Inflammatory macrophage treated with lipopolysaccharide for 4 hours (primary cell): ENCODE measurements around the gene CD300LF.

ENCODE experiments used
- DNase-seq: peaks from one replicate; pipeline ENCODE4 v3.0.0-alpha.2; 2020

CD300LF gene

DNA sequence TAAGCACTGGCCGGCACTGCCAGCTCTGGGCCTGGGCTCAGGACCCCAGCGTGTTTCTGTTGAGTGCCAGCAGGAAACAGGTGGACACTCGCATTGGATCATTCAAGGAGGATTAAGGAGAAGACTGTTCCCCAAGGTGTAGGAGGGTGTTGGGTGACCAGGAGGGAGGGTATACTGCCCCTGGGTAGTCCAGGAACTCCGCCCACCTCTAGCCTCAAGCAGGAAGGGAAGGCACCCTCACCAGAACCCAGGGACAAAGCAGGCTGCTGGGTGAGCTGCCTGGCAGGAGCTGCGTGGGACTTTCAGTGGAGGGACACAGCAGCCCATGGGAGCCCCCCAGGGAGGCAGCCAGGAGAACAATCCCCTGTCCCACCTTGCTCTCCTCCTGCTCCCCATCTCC lies 16.6 kb upstream of the CD300LF start:
- DNase-seq: no peak

DNA sequence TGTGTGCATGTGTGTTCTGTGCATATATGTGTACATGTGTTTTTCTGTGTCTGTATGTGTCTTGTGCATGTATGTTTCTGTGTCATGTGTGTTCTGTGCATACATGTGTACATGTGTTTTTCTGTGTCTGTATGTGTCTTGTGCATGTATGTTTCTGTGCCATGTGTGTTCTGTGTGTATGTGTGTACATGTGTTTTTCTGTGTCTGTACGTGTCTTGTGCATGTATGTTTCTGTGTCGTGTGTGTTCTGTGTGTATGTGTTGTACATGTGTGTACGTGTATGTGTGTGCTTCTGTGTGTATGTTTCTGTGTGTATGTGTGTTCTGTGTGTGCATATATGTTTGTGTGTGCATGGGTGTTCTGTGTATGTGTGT lies 16.0 kb upstream of the CD300LF start:
- no peak for DNase-seq

DNA sequence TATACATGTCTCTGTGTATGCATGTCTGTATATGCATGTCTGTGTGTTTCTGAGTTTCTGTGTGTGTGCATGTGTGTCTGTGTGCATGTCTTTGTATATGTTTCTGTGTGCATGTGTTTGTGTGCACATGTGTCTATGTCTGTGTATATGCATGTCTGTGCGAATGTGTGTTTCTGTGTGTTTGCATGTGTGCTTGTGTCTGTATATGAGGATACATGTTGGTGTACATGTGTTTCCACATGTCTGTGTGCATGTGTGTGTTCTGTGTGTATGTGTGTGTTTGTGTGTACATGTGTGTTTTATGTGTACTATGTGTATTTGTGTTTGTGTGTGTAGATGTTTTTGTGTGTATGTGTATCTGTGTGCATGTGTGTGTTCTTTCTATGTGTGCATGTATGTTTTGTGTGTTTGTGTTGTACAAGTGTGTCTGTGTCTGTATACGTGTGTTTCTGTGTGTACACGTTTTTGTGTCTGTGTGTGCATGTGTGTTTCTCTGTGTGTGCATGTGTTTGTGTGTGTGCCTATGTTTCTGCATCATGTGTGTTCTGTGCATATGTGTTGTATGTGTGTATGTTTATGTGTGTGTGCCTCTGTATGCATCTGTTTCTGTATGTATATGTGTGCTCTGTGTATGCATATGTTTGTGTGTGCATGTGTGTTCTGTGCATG lies 15.4 kb upstream of the CD300LF start:
- no peak for DNase-seq

DNA sequence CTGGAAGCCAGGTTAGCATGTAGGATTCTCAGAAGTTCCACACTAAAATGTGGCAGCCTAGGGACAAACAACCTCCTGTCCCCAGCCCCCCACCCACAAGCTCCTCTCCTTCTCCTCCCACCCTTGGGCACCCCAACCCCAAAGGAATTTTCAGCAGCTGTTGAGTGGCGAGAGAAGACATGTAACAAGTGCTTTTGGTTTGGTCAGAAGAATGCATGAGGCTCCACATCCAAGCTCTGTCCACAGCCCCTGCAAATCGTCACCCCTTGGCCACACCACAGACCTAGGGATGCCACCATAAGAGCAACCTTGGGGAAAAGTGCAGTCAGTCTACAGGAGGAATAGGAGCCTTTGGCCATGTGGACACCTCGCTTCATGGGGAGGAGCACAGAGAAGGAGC lies 12.4 kb upstream of the CD300LF start:
- DNase-seq: no peak

DNA sequence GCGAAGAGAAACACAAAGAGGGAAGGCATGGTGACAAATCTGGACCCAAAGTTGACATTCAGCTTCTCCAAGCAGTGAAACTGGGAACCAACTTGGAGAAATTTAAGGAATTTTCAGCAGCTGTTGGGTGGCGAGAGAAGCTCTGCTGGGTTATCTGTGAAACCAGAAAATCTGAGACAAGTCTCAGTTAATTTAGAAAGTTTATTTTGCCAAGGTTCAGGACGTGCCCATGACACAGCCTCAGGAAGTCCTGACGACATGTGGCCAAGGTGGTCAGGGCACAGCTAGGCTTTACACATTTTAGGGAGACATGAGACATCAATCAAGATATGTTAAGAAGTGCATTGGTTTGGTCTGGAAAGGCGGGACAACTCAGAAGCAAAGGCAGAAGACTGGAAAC lies 11.2 kb upstream of the CD300LF start:
- DNase-seq: no peak

DNA sequence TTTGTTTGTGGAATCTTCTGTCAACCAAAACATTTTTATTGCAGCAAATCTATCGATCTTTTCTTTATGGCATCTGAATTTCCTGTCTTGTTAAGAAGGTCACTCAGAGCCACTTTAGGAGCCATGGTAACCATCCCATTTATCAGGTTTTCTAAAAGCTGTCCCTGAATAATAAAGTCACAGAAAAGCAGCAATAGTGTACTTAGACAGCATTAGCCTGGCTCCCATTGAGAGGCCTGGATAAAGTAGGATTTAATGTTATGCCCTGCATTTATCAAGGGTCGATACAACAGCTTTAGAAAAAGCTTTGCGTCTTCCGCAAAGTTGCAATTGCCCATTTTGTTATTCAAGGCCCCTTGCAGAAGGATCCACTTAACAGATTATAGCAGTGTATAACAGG lies 10.1 kb upstream of the CD300LF start:
- DNase-seq: no peak

DNA sequence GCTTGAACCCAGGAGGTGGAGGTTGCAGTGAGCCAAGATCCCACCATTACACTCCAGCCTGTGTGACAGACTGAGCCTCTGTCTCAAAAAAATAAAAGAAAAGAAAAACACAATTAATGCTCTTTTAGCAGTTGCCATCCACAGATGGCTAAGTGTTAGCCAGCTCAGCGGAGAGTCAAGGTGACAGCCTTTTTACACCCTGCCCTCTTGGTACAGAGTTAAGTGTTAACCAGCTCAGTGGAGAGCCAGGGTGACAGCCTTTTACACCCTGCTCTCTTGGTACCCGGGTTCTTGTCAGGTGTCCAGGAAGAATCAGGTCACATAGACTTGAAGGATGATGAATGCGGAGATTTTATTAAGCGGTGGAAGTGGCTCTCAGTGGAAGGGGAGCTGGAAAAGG lies 7.8 kb upstream of the CD300LF start:
- no peak for DNase-seq

DNA sequence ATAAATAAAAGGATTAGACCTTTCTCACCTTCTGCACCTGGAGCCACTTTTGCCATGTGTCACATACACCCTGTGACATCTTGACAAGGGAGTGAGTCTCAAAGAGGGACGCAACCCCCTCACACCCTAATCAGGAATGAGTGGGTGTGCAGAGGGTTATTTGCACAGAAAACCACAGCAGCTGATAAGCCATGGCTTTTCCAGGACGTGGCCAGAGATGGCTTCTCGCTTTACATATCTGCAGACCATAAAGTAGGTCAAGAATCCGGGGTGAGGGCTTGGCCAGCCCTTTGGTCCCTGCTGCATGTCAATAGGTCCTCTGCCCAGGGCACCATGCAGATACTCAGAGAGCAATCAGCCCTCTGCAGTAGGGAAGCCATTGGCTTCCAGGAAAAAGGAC lies 2.4 kb upstream of the CD300LF start:
- no peak for DNase-seq

DNA sequence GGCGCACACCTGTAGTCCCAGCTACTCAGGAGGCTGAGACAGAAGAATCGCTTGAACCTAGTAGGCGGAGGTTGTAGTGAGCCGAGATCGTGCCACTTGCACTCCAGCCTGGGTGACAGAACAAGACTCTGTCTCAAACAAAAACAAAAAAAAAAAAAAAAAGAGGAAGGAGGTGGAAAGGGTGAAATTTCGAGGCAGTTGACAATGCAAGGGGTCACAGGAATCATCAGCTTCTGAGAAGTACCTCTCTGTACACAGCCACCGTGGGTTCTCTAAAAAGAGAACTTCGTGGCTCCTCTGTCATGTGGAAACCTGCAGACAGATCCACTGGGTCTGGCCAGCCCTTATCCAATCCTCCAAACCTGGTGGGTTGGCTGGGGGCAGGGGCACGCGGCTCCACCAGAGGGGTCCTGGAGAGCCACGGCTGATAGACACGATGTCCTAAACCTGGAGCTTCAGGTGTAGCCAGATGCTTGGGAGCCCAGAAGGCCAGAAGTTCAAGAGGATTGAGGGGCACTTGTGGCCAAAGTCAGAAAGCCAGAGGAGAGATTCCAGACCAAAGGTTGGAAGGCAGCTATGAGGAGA lies 540 bp upstream of the CD300LF start:
- peak; percentile 83 for DNase-seq

DNA sequence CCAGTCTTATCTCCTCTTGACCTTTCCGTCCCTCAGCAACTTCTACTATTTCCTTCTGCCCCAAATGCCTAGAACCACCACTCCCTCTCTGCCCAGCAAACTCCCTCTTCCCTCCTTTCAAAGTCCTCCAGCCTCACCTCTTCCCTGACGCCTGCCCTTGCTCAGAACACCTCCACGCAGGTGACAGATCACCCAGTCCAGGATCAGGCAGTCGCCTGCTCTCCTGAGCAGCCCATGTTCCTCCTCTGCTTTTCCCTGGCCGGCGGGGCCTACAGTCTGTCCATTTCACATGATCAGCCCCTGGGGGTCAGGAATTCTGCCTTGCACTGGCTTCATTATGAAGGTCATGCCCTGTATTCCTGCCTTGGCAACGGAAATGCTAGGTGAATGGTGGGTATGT lies 422 bp downstream of the CD300LF start:
- no peak for DNase-seq

DNA sequence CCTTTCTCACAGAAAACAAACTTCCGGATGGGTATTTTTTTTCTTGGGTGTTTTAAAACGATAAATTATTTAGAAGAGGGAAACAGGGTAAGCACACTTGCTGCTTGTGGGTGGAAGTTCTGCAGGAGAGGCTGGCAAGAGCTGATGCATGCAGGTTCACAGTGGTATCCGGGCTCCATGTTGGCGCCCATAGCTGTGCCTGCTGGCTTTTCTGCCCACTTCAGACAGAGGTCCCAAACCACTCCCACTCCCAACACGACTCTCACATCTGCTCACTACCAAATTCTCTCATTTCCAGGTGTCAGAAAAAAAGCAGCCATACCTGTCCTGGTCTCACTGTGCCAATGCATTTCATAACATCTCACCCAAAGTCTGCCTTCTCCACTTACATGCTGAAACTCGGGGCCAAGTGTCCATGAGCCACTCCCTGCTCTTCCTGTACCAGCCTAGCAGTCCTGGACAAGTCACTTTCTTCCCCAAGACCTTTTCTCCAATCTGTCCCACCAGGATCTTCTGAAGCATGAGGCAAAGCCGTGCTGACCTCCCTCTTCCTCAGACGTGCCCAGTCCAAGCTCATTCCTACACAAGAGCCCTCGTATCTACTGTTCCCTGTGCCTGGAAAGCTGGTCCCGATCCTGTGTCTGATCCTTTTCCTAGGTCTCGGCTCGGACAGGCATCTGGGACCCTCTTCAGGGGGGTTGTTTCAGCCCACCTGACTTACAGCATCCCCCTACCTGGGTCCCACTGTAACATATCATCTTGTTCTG lies 1.5 kb downstream of the CD300LF start:
- DNase-seq: peak; percentile 15

DNA sequence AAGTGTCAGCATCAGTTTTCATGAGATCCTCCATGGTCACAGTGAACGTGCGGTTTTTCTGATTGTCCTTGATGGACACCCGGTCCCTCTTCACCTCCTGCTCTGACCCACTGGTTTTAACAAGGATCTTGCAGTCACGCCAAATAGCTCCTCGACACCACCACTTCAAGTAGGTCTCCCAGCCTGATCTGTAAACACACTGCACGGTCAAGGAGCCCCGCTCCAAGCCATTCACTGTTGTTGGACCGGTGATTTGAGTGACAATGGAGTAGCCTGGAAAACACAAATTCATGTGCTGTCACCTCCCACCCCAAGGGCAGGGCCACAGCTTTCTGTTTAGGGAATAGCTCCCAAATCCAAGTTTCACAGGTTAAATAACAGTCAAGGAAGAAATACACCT lies 8.2 kb downstream of the CD300LF start:
- no peak for DNase-seq

DNA sequence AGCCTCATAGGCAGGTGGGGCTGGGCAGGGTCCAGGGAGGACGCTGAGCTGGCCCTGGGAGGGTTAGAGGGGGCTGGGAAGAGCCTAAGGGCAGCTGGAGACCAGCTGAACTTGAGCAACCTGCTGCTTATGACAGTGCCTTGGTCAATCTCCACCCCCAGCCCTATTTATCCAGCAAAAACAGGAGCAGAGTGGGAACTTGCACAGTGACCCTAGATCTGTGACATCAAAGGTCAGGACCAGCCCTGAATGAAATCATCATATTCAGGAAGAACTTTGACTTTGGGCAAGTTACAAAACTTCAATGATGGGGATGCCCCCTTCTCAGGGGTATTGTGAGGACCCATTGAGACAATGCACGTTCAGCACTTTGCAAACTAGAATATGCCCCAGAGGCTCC lies 9.4 kb downstream of the CD300LF start:
- DNase-seq: peak; percentile 74

DNA sequence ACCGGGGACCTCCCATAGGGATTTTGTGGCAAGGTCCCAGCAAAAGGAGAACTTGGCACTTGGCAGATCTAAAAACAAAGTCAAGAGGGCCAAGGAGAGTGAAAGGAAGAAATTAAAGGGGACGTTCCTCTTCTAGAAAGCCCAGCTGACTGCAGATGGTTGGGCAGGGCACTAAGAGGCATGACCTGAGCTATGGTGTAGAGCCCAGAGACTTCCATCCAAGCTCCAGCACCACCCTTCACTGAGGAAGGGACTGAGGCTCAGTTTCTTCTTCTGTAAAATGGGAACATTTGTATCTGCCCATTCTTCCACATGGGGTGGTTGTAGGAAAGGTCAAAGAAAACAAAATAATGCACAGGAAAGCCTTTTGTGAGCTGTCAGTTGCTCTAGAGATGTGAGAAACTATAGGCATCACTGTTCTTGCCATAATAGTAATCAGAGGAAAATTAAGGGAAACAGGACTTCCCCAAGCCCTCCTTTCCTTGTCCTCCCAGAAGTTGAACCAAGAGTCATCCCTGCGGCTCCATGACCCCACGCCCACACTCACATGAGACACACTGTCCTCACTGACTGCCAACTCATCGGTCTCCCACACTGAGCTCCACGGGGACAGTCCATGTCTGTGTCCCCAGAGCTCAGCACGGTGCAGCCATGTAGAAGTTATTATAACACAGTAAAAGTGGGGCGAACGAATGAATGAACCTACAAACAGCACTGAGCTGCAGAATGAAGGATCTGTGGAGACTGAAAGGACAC lies 10.4 kb downstream of the CD300LF start:
- DNase-seq: peak; percentile 96

DNA sequence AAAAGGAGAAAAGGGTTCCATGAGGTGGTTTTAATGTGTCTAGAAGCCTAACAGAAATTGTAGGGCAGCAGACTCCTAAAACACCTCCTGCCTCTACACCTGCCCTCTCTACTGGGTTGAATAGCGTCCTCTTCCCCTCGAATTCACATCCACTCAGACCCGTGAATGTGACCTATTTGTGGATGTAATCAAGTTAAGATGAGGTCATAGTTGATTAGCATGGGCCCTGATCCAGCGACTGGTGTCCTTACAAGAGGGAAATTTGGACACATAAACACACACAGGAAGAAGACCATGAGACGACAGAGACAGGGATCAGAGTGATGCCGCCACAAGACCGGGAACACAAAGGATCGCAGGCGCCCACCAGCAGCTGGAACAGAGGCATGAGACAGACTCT lies 13.5 kb downstream of the CD300LF start:
- no peak for DNase-seq

DNA sequence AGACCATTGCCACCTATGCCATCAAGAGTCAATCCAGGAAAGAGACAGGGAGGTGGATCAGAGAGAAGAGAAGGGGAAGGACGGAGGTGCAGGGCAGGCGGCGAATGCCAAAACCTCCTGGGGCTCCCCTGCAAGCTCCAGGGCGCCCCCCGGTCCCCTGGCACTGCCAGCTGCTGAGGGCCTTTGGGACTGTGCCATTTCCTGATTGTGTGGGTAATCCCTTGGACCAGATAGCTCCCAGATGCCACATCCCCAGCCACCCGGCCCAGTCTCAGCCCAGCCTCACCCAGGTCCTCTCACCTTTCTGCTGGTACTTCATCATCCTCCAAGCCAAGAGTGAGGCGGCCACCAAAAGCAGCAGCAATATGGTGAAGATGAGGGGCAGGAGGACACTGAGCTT lies 14.7 kb downstream of the CD300LF start:
- no peak for DNase-seq

DNA sequence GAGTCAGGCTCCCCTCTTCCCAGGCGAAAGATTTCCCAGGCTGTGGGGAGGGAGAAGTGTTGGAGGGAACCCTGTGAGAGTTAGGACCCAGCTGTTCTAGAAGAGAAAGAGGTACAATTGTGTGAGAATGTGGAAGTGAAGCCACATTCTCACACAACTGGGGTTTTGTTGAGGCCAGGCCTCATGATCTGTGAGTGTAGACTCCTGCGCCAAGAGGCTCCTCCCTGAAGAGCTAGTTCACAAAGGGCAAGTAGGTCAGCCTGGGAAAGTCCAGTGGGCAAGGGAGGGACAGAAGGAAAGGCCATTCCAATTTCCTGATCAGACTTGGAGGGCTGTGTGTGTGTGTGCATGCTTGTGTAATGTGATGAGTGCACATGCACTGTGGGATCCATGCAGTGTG lies 15.2 kb downstream of the CD300LF start:
- DNase-seq: peak; percentile 81

DNA sequence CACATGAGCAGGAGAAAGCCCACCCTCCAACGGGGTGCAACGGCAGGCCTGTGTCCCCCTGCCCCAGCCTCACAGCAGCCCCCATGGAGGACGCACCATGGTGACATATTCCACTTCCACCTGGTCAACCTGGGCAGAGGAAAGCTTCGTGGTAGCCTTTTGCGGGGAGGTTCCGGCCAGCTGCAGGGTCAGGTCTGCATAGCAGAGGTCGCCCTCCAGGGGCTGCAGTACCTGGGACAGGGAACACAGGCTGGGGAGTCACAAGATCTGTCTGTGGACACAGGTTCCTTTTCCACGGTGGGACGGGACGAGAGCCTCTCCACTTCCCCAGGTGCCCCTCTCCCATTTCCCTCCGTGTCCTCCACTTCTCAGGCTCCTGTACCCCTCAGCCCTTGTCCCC lies 17.1 kb downstream of the CD300LF start:
- DNase-seq: no peak

DNA sequence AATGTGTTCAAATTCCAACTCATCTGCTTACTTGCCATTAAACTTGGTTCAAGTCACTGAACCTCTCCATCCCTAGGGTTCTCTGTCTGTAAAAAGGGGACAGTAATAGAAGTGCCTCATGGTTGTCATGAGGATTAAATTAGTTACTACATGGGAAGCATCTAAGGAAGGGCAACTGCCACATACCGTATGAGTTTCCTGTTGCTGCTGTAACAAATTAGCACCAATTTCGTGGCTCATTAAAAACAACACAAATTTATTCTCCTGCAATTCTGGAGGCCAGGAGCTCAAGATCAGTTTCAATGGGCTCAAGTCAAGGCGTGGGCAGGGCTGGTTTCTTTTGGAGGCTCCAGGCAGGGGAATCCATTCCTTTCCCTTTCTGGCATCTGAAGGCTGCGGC lies 18.6 kb downstream of the CD300LF start:
- DNase-seq: no peak

DNA sequence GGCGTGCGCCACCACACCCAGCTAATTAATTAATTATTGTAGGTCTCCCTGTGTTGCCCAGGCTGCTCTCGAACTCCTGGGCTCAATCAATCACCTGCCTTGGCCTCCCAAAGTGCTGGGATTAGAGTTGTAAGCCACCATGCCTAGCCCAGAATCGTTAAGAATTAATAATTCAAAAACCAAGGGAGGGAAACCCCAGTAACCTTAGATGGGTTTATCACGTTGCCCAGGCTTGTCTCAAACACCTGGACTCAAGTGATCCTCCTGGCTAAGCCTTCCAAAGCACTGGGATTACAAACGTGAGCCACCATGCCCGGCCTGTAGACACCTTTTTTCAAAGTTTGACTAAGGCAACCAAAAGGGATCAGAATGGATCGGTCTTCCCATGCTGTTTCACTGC lies 21.6 kb downstream of the CD300LF start:
- no peak for DNase-seq

DNA sequence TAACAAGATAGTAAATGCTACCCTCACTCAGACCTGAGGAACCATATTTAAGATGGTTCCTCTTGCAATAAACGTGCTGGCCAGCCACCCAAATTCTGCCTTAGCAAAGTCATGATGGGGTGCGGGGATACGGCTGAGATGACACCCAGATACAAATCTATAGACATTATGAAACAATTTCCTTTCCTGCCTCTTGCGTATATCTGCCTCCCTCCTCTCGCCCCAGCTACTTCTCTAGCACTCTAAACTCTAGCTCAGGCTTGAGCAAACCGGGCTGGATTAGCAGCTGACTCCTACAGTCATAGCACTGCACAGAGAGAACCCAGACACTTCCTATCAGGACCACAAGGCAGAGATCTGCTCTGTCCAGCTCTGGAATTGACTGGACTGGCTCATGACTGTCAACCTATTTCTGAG lies 22.3 kb downstream of the CD300LF start:
- DNase-seq: peak; percentile 95

DNA sequence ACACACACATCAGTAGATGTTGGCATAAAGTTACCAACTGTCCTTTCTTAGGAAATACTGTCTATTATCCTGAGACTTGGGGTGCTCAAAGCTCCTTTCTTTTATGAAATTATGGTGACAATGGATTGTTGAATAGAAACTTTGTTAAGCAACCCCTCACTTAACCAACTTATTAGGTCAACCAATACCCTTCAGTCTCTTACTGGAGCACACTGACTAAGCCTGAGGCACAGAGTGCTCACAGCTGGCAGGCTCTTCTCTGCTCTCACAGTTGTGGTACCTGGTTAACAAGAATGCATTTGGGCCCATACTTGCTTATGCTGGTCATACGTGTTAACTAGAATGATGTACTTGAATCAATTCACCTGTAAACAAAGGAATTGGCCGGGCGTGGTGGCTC lies 24.8 kb downstream of the CD300LF start:
- peak; percentile 63 for DNase-seq

DNA sequence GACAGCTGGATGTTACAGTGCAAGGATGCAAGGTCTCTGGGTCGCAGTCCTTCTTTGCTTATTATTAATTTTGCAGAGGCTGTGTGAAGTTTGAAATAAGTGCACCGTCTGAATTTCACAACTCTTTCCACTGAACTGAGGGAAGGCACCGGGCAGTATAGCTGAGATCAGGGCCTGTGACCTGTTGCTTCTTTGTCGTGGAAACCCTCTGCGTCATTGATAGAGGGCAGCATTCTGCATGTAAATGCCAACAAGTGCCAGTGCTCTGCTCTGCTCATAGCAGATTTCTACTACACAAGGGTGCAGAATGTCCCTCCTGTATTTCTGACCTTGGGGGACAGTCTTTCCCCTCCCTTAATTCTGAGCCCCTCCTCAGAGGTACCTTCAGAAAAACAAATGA lies 26.0 kb downstream of the CD300LF start:
- DNase-seq: peak; percentile 76
